GM12878 (cell line): ENCODE results near the gene NALF2. TPM values are rescaled to one million over a fixed set of nuclear protein-coding genes. Genes with fewer than 3 reads are reported as not detected.

Experiments used
- ATAC-seq: fragments of 200-7000 bp; cut with Tn5 transposase; 3 replicates; pipeline ENCODE4 v1.9.1; 2020; ENCODE audit warnings: mild to moderate bottlenecking, moderate library complexity
- BruUV-seq: library from RNA; stranded (reverse); fragments of 400-500 nt; replicated peaks from 2 replicates; lab custom pipeline; 2021; lab: Mats Ljungman, UMichigan
- CTCF ChIA-PET: fragments of 300-600 bp; sonication (Branson Sonifier 250); formaldehyde crosslinking; extraction: SDS; loops from one replicate; lab custom pipeline; 2021; ENCODE audit warnings: inconsistent platforms; lab: Yijun Ruan, JAX
- POLR2A ChIA-PET: fragments of 350-600 bp; formaldehyde crosslinking; extraction: SDS; loops from one replicate; lab custom pipeline; 2021; ENCODE audit warnings: inconsistent platforms; lab: Charles Lee
- RAD21 ChIA-PET: fragments of 300-600 bp; sonication (Branson Sonifier 250); formaldehyde crosslinking; loops from one replicate; lab custom pipeline; 2023; ENCODE audit warnings: antibody characterized with exemption; ENCODE audit not compliant: unreplicated experiment; lab: Charles Lee
- SMC1A ChIA-PET: fragments of 300-600 bp; sonication (Branson Sonifier 250); formaldehyde crosslinking; loops from one replicate; lab custom pipeline; 2023; ENCODE audit not compliant: unreplicated experiment, uncharacterized antibody; lab: Charles Lee
- DNase-seq: peaks from one replicate; pipeline ENCODE4 v3.0.0-alpha.2; 2011; ENCODE audit warnings: low read depth, low spot score
- FAIRE-seq: peaks from 3 replicates; lab custom pipeline; 2011; peaks lifted over from hg19 to GRCh38; lab: Jason Lieb, UNC
- H2AFZ ChIP-seq: 2 replicates; pipeline ENCODE4 v1.6.0; 2011; ENCODE audit warnings: low read depth, low read length, control low read depth; ENCODE audit not compliant: control insufficient read depth
- H3K27ac ChIP-seq: 2 replicates; pipeline ENCODE4 v1.5.1; 2011; ENCODE audit warnings: control low read depth; ENCODE audit not compliant: control insufficient read depth, insufficient read depth
- H3K27me3 ChIP-seq, 2 experiments: replicated peaks in 1 of 2; 2 replicates each; pipeline versions ENCODE4 v1.6.0 to v1.6.1; 2011; ENCODE audit warnings: low read length in 1 of 2; ENCODE audit not compliant: control insufficient read depth in 2 of 2, insufficient read depth in 2 of 2
- H3K36me3 ChIP-seq, 2 experiments: 2 replicates each; pipeline ENCODE4 v1.5.1; 2011; ENCODE audit warnings: low read length in 1 of 2; ENCODE audit not compliant: control insufficient read depth in 2 of 2, insufficient read depth in 2 of 2
- H3K4me1 ChIP-seq: 2 replicates; pipeline ENCODE4 v1.6.1; 2011; ENCODE audit warnings: mild to moderate bottlenecking, low read length, moderate library complexity, mixed read lengths; ENCODE audit not compliant: control insufficient read depth, insufficient read depth
- H3K4me2 ChIP-seq: 2 replicates; pipeline ENCODE4 v1.6.0; 2011; ENCODE audit warnings: control low read depth; ENCODE audit not compliant: control insufficient read depth, insufficient read depth
- H3K4me3 ChIP-seq: fragments of 200-600 bp; sonication (generic); 2 replicates; pipeline ENCODE4 v1.5.1; 2016
- H3K79me2 ChIP-seq: 2 replicates; pipeline ENCODE4 v1.6.0; 2011; ENCODE audit warnings: low read length; ENCODE audit not compliant: control insufficient read depth, insufficient read depth
- H3K9ac ChIP-seq: 2 replicates; pipeline ENCODE4 v1.8.0; 2011; ENCODE audit warnings: low read length, control low read depth, mixed read lengths; ENCODE audit not compliant: control insufficient read depth, insufficient read depth
- H3K9me3 ChIP-seq: replicated peaks from 3 replicates; pipeline ENCODE4 v1.5.1; 2011; ENCODE audit warnings: mild to moderate bottlenecking, low read length; ENCODE audit not compliant: control insufficient read depth, insufficient read depth
- H4K20me1 ChIP-seq: 2 replicates; pipeline ENCODE4 v1.6.0; 2011; ENCODE audit not compliant: control insufficient read depth, insufficient read depth
- CHD1 ChIP-seq: IDR thresholded peaks from 2 replicates; pipeline ENCODE4 v1.6.1; 2012; ENCODE audit warnings: low read depth, low read length, improper control_type of control experiment
- EGR1 ChIP-seq, 2 experiments: IDR thresholded peaks; 1 replicate in 1 of 2; 2 replicates in 1 of 2; pipeline ENCODE4 v1.6.1; 2011 to 2012; ENCODE audit warnings: low read depth in 2 of 2, low read length in 2 of 2, borderline replicate concordance in 1 of 2, mild to moderate bottlenecking in 1 of 2, moderate library complexity in 1 of 2
- EZH2 ChIP-seq: IDR thresholded peaks from 2 replicates; pipeline ENCODE4 v1.6.1; 2012; ENCODE audit warnings: low read depth, mild to moderate bottlenecking, control low read depth, inconsistent platforms, low read length, borderline replicate concordance; ENCODE audit not compliant: control insufficient read depth
- JUND ChIP-seq: IDR thresholded peaks from 2 replicates; pipeline ENCODE4 v1.6.1; 2012; ENCODE audit warnings: low read depth, mild to moderate bottlenecking, low read length, improper control_type of control experiment, moderate library complexity
- MXI1 ChIP-seq: fragments of 150-350 bp; IDR thresholded peaks from 2 replicates; pipeline ENCODE4 v1.6.1; 2011; ENCODE audit warnings: low read depth, mild to moderate bottlenecking, inconsistent platforms, low read length, improper control_type of control experiment
- NR2C1 ChIP-seq: fragments of 450-650 bp; IDR thresholded peaks from 2 replicates; pipeline ENCODE4 v1.6.1; 2017; ENCODE audit warnings: antibody characterized with exemption, mild to moderate bottlenecking, moderate library complexity
- POLR2A ChIP-seq: IDR thresholded peaks from 2 replicates; pipeline ENCODE4 v1.6.1; 2011; ENCODE audit warnings: low read depth, mild to moderate bottlenecking, low read length
- SREBF1 ChIP-seq: IDR thresholded peaks from 2 replicates; pipeline ENCODE4 v1.6.1; 2012; ENCODE audit warnings: mild to moderate bottlenecking, low read length
- TCF12 ChIP-seq: IDR thresholded peaks from 2 replicates; pipeline ENCODE4 v1.6.1; 2011; ENCODE audit warnings: low read depth, mild to moderate bottlenecking, low read length
- in situ Hi-C: fragments of 300-500 bp; cut with MboI; formaldehyde crosslinking; loops from 9 replicates; pipeline ENCODE4 v1.14.3; 2018; ENCODE audit warnings: mixed read lengths
- intact Hi-C: fragments of 100-400 bp; cut with micrococcal nuclease; formaldehyde crosslinking; loops from one replicate; pipeline ENCODE4 v1.14.2; 2022; ENCODE audit not compliant: unreplicated experiment
- polyA plus RNA-seq, 11 experiments: library from polyadenylated mRNA; depleted of rRNA in 4 of 11; unstranded in 6 of 11; stranded (reverse) in 5 of 11; fragments of >200 nt; fragmentation: Nextera tagmentation in 4 of 11; fragmentation: Illumina TruSeq in 1 of 11; extraction: Ambion mirVana in 4 of 11; extraction: Trizol in 1 of 11; gene quantifications; 1 replicate in 1 of 11; 2 replicates in 10 of 11; pipeline versions ENCODE4 v1.2.1 to v1.2.3, GENCODE V29; 2011 to 2016; ENCODE audit warnings: inconsistent platforms in 2 of 11, missing spikeins in 2 of 11, low read depth in 1 of 11
- total RNA-seq, 4 experiments: library from RNA; depleted of rRNA in 3 of 4; stranded (reverse); fragments of >200 nt in 3 of 4; fragmentation: Illumina TruSeq in 1 of 4; extraction: Trizol in 1 of 4; gene quantifications; 2 replicates each; pipeline versions ENCODE4 v1.2.1 to v1.2.3, GENCODE V29; 2013 to 2021
- TF ChIP-seq, protein P1 (sequence below): fragments of 450-650 bp; IDR thresholded peaks from 2 replicates; pipeline ENCODE4 v1.6.1; 2018; ENCODE audit warnings: mild to moderate bottlenecking, low read depth, moderate library complexity; ENCODE audit not compliant: partially characterized antibody
- TF ChIP-seq, protein P2 (sequence below), 3 experiments: IDR thresholded peaks in 2 of 3; conservative IDR thresholded peaks in 1 of 3; 2 replicates each; pipeline ENCODE4 v1.5.1; 2011; ENCODE audit warnings: low read depth in 3 of 3, low read length in 3 of 3, mild to moderate bottlenecking in 3 of 3, control low read depth in 2 of 3, moderate library complexity in 2 of 3, inconsistent platforms in 1 of 3, mixed read lengths in 1 of 3; ENCODE audit not compliant: control insufficient read depth in 2 of 3, insufficient read depth in 1 of 3; ENCODE audit errors: extremely low read depth in 1 of 3
- TF ChIP-seq, protein P3 (sequence below): fragments of 450-650 bp; IDR thresholded peaks from 2 replicates; pipeline ENCODE4 v1.6.1; 2014; ENCODE audit warnings: mild to moderate bottlenecking

Gene NALF2
- total and polyA plus RNA-seq, 10 of the 15 experiments (the other 5 are each of a cell fraction or from before 2014, with no cell fraction given): not detected

DNA sequence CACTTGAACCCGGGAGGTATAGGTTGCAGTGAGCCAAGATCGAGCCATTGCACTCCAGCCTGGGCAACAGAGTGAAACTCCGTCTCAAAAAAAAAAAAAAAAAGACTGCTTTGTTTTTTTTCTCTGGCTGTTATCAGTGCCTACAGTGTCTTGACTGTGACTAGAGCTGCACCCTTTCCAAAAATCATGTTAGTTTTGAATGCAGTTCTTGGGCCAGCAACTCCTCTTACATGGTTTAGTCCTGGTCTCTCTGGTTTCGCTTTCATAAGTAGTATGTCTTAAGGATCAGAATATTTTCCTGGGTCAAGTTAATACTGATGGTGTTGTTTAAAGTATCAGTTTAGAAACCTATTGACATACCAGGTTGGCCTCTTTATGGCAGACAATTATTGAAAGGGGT is 34.2 kb upstream of the NALF2 start (continued):
- TF ChIP-seq, protein P1, sequence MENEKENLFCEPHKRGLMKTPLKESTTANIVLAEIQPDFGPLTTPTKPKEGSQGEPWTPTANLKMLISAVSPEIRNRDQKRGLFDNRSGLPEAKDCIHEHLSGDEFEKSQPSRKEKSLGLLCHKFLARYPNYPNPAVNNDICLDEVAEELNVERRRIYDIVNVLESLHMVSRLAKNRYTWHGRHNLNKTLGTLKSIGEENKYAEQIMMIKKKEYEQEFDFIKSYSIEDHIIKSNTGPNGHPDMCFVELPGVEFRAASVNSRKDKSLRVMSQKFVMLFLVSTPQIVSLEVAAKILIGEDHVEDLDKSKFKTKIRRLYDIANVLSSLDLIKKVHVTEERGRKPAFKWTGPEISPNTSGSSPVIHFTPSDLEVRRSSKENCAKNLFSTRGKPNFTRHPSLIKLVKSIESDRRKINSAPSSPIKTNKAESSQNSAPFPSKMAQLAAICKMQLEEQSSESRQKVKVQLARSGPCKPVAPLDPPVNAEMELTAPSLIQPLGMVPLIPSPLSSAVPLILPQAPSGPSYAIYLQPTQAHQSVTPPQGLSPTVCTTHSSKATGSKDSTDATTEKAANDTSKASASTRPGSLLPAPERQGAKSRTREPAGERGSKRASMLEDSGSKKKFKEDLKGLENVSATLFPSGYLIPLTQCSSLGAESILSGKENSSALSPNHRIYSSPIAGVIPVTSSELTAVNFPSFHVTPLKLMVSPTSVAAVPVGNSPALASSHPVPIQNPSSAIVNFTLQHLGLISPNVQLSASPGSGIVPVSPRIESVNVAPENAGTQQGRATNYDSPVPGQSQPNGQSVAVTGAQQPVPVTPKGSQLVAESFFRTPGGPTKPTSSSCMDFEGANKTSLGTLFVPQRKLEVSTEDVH: no peak
- no peak for TF ChIP-seq POLR2A

DNA sequence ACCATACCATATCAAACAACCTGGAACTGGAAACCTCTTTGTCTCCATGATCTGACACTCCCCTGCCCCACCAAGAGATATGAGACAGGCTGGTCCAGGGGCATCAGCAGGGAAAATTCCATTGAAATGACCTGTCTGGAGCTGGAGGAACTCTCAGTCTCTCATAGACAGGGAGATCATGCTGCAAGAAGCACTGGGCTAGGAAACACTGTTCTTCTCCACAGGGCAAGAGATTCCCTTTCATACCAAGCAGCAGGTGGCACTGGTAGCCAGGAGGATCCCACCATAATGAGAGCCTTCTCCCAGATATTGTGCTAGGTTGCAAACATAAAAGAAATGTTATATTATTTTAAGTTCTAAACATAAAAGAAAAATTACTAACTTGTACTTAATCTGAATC is 14.5 kb upstream of the NALF2 start:
- H3K79me2 ChIP-seq: no peaks in the 10 kb centered on the region
- no peaks in the 10 kb centered on the region for H4K20me1 ChIP-seq
- intact Hi-C loops (loop anchor here (5.0 kb wide), 2 partner anchors 128 to 608 kb away; partner anchors contain the start of gene EDA), in situ Hi-C loops (no loop called here)
- ChIA-PET CTCF (no interaction called here), SMC1A (no interaction called here), RAD21 (no interaction called here), POLR2A (no interaction called here)
- no peak overlapping the region for H3K4me2 ChIP-seq
- BruUV-seq: no TSS peak
- TF ChIP-seq, protein P2, sequence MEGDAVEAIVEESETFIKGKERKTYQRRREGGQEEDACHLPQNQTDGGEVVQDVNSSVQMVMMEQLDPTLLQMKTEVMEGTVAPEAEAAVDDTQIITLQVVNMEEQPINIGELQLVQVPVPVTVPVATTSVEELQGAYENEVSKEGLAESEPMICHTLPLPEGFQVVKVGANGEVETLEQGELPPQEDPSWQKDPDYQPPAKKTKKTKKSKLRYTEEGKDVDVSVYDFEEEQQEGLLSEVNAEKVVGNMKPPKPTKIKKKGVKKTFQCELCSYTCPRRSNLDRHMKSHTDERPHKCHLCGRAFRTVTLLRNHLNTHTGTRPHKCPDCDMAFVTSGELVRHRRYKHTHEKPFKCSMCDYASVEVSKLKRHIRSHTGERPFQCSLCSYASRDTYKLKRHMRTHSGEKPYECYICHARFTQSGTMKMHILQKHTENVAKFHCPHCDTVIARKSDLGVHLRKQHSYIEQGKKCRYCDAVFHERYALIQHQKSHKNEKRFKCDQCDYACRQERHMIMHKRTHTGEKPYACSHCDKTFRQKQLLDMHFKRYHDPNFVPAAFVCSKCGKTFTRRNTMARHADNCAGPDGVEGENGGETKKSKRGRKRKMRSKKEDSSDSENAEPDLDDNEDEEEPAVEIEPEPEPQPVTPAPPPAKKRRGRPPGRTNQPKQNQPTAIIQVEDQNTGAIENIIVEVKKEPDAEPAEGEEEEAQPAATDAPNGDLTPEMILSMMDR (IDR thresholded peaks at IDR 0.05 in 2 of 3, conservative IDR thresholded peaks at IDR 0.05 in 1 of 3; ENCODE audit: control insufficient read depth in 2 of 3, extremely low read depth in 1 of 3, insufficient read depth in 1 of 3, low read depth in 3 of 3, low read length in 3 of 3): no peak
- TF ChIP-seq NR2C1: no peak
- no peak for TF ChIP-seq EZH2
- TF ChIP-seq TCF12: no peak
- no peak for TF ChIP-seq SREBF1
- TF ChIP-seq, protein P3, sequence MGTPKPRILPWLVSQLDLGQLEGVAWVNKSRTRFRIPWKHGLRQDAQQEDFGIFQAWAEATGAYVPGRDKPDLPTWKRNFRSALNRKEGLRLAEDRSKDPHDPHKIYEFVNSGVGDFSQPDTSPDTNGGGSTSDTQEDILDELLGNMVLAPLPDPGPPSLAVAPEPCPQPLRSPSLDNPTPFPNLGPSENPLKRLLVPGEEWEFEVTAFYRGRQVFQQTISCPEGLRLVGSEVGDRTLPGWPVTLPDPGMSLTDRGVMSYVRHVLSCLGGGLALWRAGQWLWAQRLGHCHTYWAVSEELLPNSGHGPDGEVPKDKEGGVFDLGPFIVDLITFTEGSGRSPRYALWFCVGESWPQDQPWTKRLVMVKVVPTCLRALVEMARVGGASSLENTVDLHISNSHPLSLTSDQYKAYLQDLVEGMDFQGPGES: no peak
- TF ChIP-seq JUND: no peak
- no peak for TF ChIP-seq CHD1
- no peak for TF ChIP-seq EGR1 (IDR thresholded peaks at IDR 0.05; ENCODE audit: borderline replicate concordance in 1 of 2, low read depth in 2 of 2, low read length in 2 of 2)
- TF ChIP-seq MXI1: no peak
- no peak overlapping the region for H3K4me3 ChIP-seq
- ATAC-seq (no peak), DNase-seq (no peak), FAIRE-seq (no peak)
- H3K9me3 ChIP-seq: no peaks in the 10 kb centered on the region
- H3K4me1 ChIP-seq: no peaks in the 10 kb centered on the region
- H3K9ac ChIP-seq: no peak overlapping the region
- H3K27me3 ChIP-seq: no peaks in the 10 kb centered on the region
- no peak overlapping the region for H2AFZ ChIP-seq
- H3K36me3 ChIP-seq: no peaks in the 10 kb centered on the region
- H3K27ac ChIP-seq: no peak overlapping the region
